GM12878 (cell line): ENCODE measurements around the gene AGTPBP1.
"Not testable (repeated sequence)": the region's sequence is repeated elsewhere in the genome, so short reads cannot be mapped to it uniquely, and the experiment has no call there.

ENCODE experiments used
- ATF7 ChIP-seq: fragments of 450-650 bp; IDR thresholded peaks from 2 replicates; pipeline ENCODE4 v1.6.1; 2016; ENCODE audit warnings: low read depth, mild to moderate bottlenecking
- CREB1 ChIP-seq: IDR thresholded peaks from 2 replicates; pipeline ENCODE4 v1.6.1; 2012; ENCODE audit warnings: low read depth, mild to moderate bottlenecking, inconsistent platforms
- CTCF ChIP-seq, 3 experiments: IDR thresholded peaks in 2 of 3; conservative IDR thresholded peaks in 1 of 3; 2 replicates each; pipeline ENCODE4 v1.5.1; 2011; ENCODE audit warnings: low read depth in 3 of 3, low read length in 3 of 3, mild to moderate bottlenecking in 3 of 3, control low read depth in 2 of 3, moderate library complexity in 2 of 3, inconsistent platforms in 1 of 3, mixed read lengths in 1 of 3; ENCODE audit not compliant: control insufficient read depth in 2 of 3, insufficient read depth in 1 of 3; ENCODE audit errors: extremely low read depth in 1 of 3
- E2F4 ChIP-seq: IDR thresholded peaks from 2 replicates; pipeline ENCODE4 v1.6.1; 2012; ENCODE audit warnings: low read depth, low read length, improper control_type of control experiment
- EZH2 ChIP-seq: IDR thresholded peaks from 2 replicates; pipeline ENCODE4 v1.6.1; 2012; ENCODE audit warnings: low read depth, mild to moderate bottlenecking, control low read depth, inconsistent platforms, low read length, borderline replicate concordance; ENCODE audit not compliant: control insufficient read depth
- MAX ChIP-seq: IDR thresholded peaks from 2 replicates; pipeline ENCODE4 v1.6.1; 2012; ENCODE audit warnings: low read depth, low read length, improper control_type of control experiment
- NFIC ChIP-seq: IDR thresholded peaks from 2 replicates; pipeline ENCODE4 v1.6.1; 2012; ENCODE audit warnings: low read depth, mild to moderate bottlenecking, inconsistent platforms, low read length, moderate library complexity
- POLR2A ChIP-seq: IDR thresholded peaks from 2 replicates; pipeline ENCODE4 v1.6.1; 2011; ENCODE audit warnings: low read depth, mild to moderate bottlenecking, low read length
- SIX5 ChIP-seq: IDR thresholded peaks from 2 replicates; pipeline ENCODE4 v1.6.1; 2011; ENCODE audit warnings: mild to moderate bottlenecking, low read depth, low read length, moderate library complexity; ENCODE audit not compliant: severe bottlenecking
- SP1 ChIP-seq: IDR thresholded peaks from one replicate; pipeline ENCODE4 v1.6.1; 2011; ENCODE audit warnings: low read depth, low read length
- SREBF2 ChIP-seq: IDR thresholded peaks from 2 replicates; pipeline ENCODE4 v1.6.1; 2012; ENCODE audit warnings: mild to moderate bottlenecking, low read length
- YY1 ChIP-seq: IDR thresholded peaks from 2 replicates; pipeline ENCODE4 v1.6.1; 2011; ENCODE audit warnings: low read depth, mild to moderate bottlenecking, low read length

GRCh38 chr9:85573546-85573945 is 168.2 kb downstream of the AGTPBP1 start:
- not testable (repeated sequence) for TF ChIP-seq MAX; SIX5; YY1; CTCF (IDR thresholded peaks at IDR 0.05 in 2 of 3, conservative IDR thresholded peaks at IDR 0.05 in 1 of 3; ENCODE audit: control insufficient read depth in 2 of 3, extremely low read depth in 1 of 3, insufficient read depth in 1 of 3, low read depth in 3 of 3, low read length in 3 of 3); CREB1; ATF7; E2F4; SREBF2; POLR2A; EZH2; SP1; NFIC
